HCT116 (cell line): Measurements from ENCODE around the gene GLI3.

Experiments used
- CTCF ChIP-seq, 3 experiments: fragments of 200-600 bp in 1 of 3; sonication (generic) in 1 of 3; IDR thresholded peaks in 2 of 3; conservative IDR thresholded peaks in 1 of 3; 2 replicates each; pipeline ENCODE4 v1.5.1; 2012 to 2017; ENCODE audit warnings: low read depth in 2 of 3, low read length in 2 of 3, antibody characterized with exemption in 1 of 3, borderline replicate concordance in 1 of 3, control low read depth in 1 of 3, mild to moderate bottlenecking in 1 of 3, mixed read lengths in 1 of 3, mixed run types in 1 of 3, moderate library complexity in 1 of 3; ENCODE audit not compliant: insufficient read depth in 1 of 3
- EZH2 ChIP-seq: fragments of 200-600 bp; sonication (generic); IDR thresholded peaks from 2 replicates; pipeline ENCODE4 v1.6.1; 2017; ENCODE audit warnings: antibody characterized with exemption, mixed run types
- FOSL1 ChIP-seq: IDR thresholded peaks from 2 replicates; pipeline ENCODE4 v1.6.1; 2012; ENCODE audit warnings: low read depth
- JUND ChIP-seq: IDR thresholded peaks from 2 replicates; pipeline ENCODE4 v1.6.1; 2012
- POLR2AphosphoS5 ChIP-seq: IDR thresholded peaks from 2 replicates; pipeline ENCODE4 v1.6.1; 2011; ENCODE audit warnings: mild to moderate bottlenecking, low read depth, low read length, moderate library complexity
- REST ChIP-seq: IDR thresholded peaks from 2 replicates; pipeline ENCODE4 v1.6.1; 2012; ENCODE audit warnings: low read depth
- ZFX ChIP-seq: fragments of 450-650 bp; IDR thresholded peaks from 2 replicates; pipeline ENCODE4 v1.6.1; 2017
- ZNF274 ChIP-seq: fragments of 200-500 bp; sonication (Bioruptor generic); IDR thresholded peaks from 2 replicates; pipeline ENCODE4 v1.6.1; 2014; ENCODE audit warnings: mild to moderate bottlenecking, low read depth, low read length, inconsistent platforms

DNA sequence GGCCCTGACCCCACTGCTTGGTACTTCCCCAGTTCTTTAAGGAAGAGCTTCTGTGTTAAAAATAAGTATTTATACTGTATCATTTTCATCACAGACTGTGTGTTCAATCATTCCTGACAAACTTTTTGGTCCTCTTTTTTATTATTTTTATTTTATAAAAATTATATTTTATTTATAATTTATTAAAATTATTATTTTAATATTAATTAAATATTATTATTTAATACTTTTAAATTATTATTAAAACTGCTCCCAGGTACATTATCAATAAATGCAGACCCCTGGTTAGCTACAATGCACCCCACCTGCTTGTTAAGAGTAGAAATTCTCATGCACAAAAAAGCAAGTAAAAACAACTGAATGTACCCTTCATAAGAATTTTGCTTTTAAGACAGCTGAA, 172.0 kb downstream of the GLI3 start:
- TF ChIP-seq CTCF (IDR thresholded peaks at IDR 0.05 in 2 of 3, conservative IDR thresholded peaks at IDR 0.05 in 1 of 3; ENCODE audit: borderline replicate concordance in 1 of 3, insufficient read depth in 1 of 3, low read depth in 2 of 3, low read length in 2 of 3) (no peak), JUND (no peak), REST (no peak), POLR2AphosphoS5 (no peak), ZFX (no peak), FOSL1 (no peak), EZH2 (no peak), ZNF274 (no peak)
